Nucleus accumbens (tissue), 56 donors: ENCODE results near the gene KHDC4.
A peak's percentile ranks its signal among the peaks of the same experiment; 100 is the strongest.

Experiments used
- DNase-seq, 56 donors: peaks; one replicate each; lab custom pipeline; 2025; lab: John Stamatoyannopoulos, UW

Gene KHDC4

DNA sequence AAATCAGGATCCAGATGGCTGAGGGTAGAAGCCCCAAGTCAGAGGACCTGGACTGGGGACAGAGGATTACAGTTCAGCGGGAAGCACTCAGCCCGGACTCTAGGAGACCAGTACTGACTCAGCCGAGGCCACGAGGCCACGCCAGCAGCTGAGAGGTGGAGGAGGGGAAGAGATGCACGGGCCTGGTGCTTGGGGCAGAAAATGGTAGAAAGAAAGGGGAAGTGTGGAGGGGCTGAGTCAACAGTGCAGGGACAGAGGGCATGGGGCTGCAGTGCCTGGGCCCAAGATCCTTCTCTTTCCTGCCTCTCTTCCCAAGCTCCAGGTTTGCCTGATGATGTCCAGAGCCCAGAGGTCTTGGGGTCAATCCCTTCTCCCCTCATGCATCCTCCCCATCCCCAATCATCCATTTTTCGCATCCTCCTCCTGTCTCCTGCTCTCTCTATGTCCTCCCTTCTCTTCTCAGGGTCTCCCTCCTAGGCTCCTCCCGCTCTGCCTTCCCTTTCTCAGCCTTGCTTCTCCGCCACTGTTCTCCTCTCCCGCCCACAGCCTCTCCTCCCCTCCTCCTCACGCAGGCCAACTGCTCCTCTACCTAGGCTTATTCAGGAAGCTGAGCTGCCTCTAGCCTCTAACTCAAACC lies 36.4 kb upstream of the KHDC4 start:
- DNase-seq = peak in 54 of 56 donors; percentile 31 to 85 (median 66)

DNA sequence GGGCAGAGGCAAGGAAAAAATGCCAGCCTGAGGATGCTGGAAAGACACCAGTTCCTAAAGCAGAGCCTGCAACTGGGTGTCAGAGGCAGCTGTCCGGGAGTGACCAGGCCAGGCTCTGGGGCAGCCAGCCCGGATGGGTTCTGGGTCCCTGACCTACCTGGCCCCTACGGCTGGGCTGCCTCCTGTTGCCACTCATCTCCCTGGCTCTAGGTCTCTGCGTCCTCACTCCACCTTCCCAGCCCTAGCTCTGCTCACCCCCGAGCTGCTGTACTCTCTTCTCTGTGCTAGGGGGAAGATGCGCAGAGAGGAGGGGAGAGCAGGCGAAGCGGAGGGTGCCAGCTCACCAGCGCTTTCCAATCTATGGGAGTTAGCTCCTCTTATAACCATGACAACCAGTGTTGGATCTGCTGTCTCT lies 35.2 kb upstream of the KHDC4 start:
- DNase-seq = peak in 44 of 56 donors; percentile 27 to 87 (median 60)

DNA sequence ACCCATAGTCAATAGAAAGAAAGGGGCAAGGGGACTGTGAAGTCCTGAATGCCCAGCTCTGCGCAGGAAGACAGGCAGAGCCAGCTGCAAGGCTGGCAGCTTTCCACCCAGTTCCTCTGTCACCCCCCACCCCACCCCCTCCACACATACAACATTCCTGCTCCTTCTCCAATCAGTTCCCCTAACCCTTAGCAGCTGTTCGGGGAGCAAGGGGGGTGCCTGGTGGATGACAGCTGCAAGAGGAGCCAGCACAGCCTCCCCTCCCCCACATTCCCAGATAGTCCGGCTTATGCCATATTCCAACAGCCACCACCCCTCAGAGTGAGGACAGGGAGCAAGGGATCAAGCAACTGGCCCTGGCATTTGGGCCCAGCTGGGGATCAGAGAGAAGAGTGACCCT lies 34.5 kb upstream of the KHDC4 start:
- peak in 54 of 56 donors; percentile 32 to 96 (median 85) for DNase-seq

DNA sequence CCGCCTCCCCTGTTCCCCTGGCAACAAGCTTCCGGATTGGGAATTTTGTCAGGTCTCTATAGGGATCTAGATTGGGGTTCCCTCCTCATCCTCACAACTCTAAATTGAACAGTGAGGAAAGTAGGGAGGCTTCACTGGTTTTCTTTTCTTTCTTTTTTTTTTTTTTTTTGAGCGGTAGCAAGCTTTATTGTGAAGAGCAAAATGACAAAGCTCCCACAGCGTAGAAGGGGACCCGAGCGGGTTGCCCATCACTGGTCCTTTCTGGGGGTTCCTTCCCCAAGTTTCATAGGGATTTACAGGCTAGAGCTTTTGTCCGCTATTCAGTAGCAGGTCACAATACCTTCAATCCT lies 33.8 kb upstream of the KHDC4 start:
- no peak for DNase-seq

DNA sequence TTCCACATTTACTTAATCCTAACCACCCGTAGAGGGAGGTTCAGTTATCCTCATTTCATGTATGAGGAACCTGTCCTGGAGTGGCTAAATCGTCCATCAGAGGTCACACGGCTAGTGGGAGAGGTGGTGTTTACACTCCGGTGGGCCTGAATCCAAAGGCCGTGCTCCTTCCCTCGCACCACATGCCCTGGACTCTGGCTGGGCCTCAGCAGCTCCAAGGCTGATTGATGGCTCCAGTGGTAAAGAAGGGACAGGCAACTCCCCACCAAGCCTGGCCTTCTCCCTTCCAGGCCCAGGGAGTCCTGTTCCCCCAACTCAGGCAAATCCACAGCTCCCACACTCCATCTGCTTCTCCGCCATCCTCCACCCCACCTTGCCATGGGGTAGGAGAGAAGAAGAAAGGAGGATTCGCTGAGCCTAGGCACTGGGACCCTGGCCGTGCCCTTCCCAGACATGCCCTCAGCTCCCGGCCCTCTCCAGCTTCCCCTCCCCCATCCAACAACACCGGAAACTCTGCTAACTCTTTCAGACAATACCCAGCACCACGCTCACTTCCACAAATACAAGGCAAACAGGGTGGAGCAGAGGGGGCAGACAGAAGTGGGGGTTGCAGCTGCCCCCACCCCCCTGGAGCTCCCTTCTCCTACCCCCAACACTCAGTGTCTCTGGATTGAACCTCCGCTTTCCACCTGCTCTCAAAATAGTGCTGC lies 33.3 kb upstream of the KHDC4 start:
- peak in 33 of 56 donors; percentile 20 to 75 (median 39) for DNase-seq

DNA sequence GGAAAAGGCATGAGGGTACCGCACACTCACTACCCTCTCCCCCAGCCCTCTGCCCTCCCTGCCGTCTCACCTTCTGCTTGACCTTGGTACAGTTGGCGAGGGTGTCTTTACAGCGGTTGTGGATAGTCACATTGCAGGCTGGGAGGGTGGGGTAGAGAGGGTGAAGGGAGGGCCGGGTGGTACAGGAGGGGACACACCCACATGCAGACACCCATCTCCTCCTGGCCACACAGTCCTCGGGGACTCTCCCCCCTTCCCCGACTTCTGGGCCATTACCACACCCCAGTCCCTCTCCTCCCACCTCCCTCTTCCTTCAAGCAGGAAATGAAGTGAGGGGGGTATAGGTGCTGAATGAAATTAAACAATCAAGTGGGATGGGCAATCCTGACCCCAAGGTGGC lies 32.5 kb upstream of the KHDC4 start:
- DNase-seq = no peak

DNA sequence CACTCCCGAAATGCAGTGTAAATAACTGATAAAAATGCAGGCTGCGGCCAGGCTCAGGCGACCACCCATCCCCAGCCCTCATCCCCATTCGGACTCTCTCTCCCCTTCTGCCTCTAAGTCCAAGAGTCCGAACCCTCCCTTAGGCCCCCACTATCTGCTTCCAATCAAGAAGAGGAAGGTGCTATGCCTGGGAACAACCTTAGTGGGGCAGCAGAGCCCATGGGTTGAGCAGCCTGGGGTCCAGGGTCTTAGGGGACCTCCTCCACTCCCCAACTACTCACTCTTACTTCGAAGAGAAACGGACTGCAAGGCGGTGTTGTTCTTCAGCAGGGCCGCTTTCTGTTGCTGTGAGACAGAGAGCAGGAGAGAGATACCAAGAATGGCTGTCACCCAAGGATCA lies 31.9 kb upstream of the KHDC4 start:
- peak in 7 of 56 donors; percentile 15 to 31 (median 24) for DNase-seq

DNA sequence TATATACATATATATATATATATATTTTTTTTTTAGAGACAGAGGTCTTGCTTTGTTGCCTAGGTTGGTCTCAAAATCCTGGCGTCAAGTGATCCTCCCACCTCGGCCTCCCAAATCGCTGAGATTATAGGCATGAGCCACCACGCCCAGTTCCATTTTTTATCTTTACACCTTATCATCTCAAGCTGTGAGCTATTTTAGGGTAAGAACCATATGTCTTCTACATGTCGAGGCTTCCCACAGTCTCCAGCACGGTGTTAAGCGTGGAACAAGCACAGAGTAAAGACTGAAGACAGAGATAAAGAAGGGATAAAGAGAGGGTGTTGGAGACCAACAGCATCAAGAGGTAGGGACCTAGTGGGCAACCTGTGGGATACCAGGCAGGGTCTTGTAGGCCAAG lies 30.0 kb upstream of the KHDC4 start:
- no peak for DNase-seq

DNA sequence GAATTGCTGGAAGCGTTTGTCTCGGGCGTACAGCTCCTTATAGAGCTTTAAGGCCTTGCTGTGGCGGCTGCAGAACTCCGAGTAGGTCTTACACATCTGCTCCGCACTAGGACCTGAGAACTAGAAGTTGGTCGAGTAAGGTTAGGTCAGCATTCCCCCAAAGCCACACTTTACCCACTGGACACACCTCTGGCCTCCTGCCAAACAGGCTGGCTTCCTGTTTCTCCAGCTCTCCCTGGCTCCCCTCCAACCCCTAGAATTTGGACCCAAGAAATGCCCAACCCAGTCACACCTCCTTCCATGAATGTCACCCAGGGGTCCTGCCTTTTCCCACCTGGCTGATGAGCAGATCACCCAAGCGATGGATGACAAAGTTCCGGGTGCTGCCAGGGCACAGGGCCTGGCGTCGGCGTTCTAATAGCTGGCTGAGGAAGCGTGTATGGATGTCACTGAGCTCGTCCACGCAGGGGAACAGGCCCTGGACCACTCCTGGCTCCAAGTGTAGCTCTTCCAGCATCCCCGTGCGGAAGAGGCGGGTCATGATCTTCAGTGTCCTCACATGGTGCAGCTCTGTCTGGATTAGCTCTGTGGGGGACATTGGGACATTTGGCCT lies 28.5 kb upstream of the KHDC4 start:
- peak in 1 of 56 donors; percentile 22 for DNase-seq

DNA sequence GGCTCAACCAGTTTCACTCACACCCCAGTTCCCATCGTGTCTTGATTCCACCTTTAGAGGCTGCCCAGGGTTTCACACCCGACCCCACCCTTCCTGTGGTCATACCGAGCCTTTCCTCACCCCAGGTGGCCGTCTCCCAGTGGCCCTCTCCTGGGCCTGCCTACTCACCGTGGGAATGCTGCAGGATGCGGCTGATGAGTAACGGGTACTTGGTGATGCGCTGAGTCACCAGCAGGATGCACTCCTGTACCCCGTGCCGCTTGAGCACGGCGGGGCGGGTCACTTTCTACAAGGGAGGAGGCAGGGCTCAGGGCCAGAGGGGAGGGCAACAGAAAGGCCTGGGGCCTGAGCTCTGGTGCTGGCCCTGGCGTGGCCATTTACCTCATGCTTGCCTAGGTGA lies 27.7 kb upstream of the KHDC4 start:
- DNase-seq = peak in 27 of 56 donors; percentile 14 to 64 (median 30)

DNA sequence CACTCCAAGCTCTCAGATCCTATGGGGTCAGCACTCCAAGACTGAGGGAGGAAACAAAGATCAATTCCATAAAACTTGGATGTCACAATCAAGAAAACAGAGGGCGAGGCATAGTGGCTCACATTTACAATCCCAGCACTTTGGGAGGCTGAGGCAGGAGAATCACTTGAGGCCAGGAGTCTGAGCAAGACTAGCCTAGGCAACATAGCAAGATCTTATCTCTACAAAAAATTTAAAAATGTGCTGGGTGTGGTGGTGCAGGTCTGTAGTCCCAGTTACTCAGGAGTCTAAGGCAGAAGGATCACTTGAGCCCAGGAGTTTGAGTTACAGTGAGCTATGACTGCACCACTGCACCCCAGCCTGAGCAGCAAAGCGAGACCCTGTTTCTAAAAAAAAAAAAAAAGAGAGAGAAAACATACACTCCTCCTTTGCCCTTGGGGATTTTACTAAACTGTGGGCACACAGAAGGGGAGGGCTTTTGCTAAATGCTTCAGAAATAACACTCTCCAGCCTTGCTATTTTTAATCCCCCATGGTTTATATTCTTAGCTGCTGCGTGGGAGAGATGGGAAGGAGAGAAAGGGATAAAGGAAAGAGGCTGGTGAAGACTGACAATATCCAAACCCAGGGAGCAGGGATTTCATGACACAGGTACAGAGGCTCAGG lies 26.0 kb upstream of the KHDC4 start:
- DNase-seq = no peak

DNA sequence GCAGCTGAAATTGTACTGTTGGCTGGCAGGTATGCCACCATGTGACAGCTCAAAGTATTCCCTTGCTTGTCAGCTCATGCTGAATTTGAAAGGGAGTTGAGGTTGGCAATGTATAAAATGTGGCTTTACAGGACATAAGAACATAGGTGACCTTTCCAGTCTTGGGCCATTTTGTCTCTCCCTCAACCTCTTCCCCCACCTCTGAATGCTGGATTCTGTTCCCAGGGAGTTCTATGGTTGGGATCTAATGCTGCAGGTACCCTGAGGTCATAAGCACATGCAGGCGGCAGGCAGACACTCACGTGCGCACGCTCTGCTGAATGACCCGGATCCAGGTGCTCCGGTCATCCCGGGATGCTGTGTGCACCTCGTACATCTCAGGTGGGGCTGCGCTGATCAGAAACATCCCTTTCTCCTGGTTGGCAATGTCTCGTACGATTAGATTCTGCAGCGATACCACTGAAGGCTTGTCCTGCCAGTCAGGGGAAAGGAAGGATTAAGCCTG lies 23.2 kb upstream of the KHDC4 start:
- no peak for DNase-seq

DNA sequence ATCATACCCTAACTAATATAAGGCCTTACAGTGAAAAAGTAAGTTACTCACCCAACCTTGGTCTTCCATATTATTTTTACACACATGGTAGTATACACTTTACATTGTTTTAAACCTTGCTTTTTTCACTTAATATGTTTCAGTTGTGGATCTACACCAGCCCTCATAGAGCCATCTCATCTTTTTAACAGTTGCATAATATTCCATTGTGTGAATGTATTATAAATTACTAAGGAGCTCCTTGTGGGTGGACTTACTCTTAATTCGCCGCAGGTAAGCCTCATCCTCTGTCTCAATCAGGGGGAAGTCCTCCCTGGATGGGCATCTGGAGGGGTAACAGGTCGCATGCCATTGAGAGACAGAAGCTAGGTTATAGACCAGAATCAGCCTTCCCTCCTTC lies 20.4 kb upstream of the KHDC4 start:
- DNase-seq = no peak

DNA sequence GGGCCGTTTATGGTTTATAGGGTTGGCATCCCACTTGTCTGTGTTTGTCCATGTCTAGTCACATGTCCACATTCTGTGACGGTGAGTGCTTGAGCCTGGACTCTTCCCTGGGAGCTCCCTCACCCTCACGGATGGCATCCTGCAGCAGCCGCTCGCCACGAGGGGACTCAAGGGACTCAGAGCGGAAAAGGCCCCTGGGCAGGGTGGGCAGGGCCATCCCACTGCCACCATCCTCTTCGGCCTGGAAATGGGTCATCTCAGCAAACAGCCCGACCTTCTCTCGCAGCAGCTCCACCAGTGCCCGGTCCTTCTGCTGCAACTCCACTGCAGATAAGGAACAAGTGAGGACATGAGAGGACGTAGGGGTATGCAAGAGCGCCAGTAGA lies 18.3 kb upstream of the KHDC4 start:
- no peak for DNase-seq

DNA sequence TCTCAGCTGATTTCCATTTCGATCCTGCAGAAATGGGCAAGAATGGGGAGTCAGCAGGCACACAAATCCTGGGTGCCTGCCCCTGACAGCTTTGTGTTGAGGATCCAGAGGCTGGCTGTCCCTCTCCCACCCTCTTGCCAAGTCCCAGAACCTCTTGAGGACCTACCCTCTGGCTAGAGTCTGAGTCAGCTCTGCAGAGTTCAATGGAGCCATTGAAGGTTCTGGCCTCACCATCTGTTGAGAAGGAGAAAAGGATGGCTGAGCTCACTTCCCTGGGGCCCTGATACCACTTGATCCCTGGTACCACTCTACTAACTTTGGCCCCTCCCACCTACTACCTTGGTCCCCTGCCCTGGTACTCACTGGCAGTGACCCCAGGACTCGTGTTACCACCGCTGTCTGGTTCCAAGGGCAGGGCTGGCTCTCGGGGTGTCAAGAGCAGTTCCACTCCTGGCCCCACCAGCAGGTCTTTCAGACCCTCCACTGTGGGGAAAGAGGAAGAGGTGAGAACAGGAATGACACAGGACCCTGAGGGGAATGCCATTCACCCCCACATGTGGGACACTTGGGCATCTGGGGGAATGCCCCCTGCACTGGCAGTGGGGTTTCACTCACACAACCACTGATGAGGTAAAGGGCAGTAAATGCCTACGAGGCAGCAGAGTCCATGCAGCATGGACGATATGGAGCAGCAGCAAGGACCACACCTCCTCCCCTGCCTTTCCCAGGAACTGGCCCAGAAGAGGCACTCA lies 17.7 kb upstream of the KHDC4 start:
- no peak for DNase-seq

DNA sequence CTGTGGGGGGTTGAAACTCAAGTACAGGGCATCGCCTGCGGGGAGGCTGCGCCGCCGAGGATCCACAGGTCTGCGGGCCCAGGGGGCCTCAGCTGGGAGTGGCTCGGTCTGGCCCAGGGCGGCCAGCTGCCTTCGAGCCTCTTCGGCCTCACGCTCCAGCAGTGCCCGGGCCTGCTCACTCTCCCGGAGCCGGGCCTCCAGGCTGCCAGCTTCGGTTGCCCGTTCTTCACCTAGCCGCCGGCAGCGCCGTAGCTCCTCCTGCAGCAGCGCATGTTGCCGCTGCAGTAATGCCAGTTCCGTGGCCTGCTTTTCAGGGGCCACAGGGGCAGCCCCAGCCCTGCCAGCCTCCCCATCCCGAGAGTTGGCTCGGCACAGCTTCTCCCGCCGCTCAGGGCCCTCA lies 16.6 kb upstream of the KHDC4 start:
- no peak for DNase-seq

DNA sequence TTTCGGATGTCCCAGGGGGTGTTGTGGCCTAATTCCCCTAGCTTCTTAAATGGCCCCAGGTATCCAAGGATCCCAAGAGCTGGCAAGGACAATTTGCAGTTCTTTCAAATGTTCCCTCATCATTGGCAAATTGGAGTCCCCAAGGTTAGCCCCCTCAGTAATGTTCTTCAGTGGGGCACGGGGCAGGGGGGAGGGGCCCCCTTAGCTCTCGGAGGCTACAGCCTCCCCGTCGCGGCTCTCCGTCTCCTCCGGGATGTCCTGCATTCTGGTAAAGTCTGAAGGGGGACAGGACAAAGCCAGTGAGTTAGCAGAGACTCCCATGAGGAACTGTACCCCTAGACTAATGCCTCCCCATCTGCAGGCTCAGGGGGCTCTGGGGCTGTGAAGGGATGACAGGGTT lies 13.5 kb upstream of the KHDC4 start:
- DNase-seq = no peak

DNA sequence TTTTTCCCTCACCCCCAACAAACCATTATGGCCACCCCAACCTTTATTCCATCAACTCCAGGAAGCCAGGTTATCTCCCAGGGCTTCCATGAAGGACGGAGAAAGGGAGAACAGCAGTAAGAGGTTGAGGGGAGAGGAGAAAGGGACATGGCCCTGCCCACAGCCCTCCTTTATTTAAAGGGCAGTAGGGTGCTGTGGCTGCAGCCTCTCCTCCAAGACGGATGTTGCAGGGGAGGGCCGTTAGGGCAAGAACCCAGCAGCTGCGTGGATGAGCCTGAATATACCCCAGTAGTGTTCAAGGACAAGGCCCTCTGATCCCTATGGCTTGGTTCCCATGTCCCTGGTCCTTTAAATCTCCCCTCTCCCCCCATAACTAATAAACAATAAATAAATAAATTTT lies 13.1 kb upstream of the KHDC4 start:
- DNase-seq = no peak

DNA sequence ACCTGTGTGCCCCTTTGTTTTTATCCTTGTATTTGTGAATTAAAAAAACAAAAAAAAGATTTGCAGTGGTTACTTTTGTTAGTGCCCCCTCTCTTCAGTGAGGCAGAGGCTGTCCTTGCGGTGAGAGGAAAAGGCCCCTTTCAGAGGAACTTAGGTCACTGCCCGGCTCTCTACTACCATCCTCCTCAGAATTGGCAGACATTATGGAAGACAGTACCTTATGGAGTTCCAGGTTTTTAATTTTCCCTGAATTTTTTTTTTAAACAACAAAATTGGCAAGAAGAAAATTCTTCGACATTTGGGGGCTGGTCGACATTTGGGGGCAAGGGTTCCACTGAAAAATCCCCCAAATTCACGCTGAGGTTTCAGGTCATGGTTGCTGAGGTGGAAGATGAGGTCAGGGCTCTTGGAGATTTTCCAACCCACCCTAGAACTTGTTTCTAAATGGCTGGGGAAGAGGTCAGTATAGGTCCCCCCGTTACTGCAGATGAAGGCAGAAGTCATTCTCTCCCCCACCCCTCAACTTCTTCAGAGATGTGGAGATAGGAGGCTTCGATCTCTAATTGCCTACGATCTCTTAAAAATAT lies 12.5 kb upstream of the KHDC4 start:
- DNase-seq = no peak

DNA sequence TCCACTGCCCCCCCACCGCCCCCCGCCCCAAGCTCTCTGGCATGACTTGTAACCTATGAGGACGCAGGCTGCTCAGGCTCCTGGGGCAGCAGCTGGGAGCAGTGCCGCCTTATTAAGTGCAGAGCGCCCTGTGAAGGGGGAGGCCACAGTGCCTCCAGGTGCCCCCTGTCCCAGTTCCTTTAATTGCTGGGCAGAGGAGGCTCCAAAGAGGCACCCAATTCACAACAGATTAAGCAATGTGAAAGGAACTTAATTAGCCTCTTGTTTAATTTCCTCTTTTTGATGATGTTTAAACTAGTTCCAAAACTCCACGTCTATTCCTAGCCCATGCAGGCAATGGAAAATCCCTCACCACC lies 10.2 kb upstream of the KHDC4 start:
- no peak for DNase-seq
